HG03469 (cell line): ENCODE data around the gene CCDC152.
"Not testable (repeated sequence)": the region's sequence is repeated elsewhere in the genome, so short reads cannot be mapped to it uniquely, and the experiment has no call there.

Experiments used
- ATAC-seq: cut with Tn5 transposase; IDR thresholded peaks from one replicate; pipeline ENCODE4 v1.9.1; 2021; ENCODE audit warnings: mild to moderate bottlenecking, moderate library complexity, moderate number of reproducible peaks; ENCODE audit not compliant: unreplicated experiment

Gene CCDC152

GRCh38 chr5:42843675-42844292, 87.2 kb downstream of the CCDC152 start:
- ATAC-seq: no peak

- not testable (repeated sequence) for ATAC-seq
These were observed 87.8 kb downstream of the CCDC152 start for GRCh38 chr5:42844408-42844807.

- ATAC-seq: no peak
These were observed 91.9 kb downstream of the CCDC152 start for GRCh38 chr5:42848545-42848944.

- no peak for ATAC-seq
These were observed 94.9 kb downstream of the CCDC152 start for GRCh38 chr5:42851481-42851880.
